GM19372 (cell line): Measurements from ENCODE around the gene SEPTIN12.
"Not testable (repeated sequence)": the region's sequence is repeated elsewhere in the genome, so short reads cannot be mapped to it uniquely, and the experiment has no call there.

Experiments used
- ATAC-seq: cut with Tn5 transposase; IDR thresholded peaks from one replicate; pipeline ENCODE4 v1.9.1; 2021; ENCODE audit warnings: mild to moderate bottlenecking, low read depth, moderate library complexity; ENCODE audit not compliant: unreplicated experiment

SEPTIN12 gene

DNA sequence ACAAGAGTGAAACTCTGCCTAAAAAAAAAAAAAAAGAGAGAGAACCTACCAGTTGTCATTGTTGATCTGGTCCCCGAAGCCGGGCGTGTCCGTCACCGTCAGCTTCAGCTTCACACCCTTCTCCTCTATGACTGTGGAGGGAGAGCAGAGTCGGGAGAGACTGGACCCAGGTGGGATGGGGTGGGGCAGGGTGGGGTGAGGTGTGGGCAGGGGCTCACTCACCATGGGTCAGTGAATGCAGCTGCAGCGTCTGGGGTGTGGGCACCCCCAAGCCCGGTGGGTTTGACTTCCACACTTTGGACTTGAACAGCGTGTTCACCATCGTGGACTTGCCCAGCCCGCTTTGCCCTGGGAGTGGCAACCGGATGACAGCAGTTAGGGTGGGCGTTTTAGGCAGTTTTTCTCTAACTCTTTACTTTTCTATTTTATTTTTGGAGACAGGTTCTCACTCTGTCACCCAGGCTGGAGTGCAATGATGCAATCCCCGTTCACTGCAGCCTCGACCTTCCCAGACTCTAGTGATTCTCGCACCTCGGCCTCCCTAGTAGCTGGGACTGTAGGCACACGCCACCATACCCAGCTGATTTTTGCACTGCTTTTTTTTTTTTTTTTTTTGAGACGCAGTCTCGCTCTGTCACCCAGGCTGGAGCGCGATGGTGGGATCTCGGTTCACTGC is 2.2 kb downstream of the SEPTIN12 start:
- ATAC-seq, result no peak

DNA sequence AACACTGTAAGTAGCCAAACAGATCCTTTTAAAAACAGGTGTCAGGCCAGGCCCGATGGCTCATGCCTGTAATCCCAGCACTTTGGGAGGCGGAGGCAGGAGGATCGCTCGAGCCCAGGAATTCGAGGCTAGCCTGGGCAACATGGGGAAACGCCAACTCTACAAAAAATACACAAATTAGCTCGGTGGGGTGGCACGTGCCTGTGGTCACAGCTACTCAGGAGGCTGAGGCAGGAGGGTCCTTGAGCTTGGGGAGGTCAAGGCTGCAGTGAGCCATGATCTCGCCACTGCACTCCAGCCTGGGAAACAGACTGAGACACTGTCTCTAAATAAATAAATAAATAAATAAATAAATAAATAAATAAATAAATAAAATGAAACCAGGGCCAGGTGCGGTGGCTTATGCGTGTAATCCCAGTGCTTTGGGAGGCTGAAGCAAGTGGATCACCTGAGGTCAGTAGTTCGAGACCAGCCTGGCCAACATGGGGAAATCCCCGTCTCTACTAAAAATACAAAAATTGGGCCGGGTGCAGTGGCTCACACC is 3.6 kb downstream of the SEPTIN12 start:
- not testable (repeated sequence) for ATAC-seq

DNA sequence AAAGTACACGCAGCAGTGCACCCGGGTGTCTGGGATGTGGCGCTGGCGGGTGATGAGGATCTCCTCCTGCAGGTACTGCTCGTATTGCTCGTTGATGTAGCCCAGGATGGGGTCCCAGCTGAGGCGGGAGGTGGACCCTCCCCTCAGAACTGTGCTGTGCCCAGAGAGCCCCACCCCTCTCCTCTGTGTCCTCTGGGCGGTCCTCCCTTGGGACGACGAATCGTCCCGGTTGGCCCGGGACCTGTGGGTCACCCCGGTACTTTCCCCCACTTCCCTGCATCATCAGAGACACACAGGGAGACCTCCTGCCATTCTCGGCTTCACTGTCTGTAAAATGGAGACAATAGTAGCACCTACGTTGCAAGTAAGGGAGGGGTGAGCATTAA is 4.2 kb downstream of the SEPTIN12 start:
- no peak for ATAC-seq

DNA sequence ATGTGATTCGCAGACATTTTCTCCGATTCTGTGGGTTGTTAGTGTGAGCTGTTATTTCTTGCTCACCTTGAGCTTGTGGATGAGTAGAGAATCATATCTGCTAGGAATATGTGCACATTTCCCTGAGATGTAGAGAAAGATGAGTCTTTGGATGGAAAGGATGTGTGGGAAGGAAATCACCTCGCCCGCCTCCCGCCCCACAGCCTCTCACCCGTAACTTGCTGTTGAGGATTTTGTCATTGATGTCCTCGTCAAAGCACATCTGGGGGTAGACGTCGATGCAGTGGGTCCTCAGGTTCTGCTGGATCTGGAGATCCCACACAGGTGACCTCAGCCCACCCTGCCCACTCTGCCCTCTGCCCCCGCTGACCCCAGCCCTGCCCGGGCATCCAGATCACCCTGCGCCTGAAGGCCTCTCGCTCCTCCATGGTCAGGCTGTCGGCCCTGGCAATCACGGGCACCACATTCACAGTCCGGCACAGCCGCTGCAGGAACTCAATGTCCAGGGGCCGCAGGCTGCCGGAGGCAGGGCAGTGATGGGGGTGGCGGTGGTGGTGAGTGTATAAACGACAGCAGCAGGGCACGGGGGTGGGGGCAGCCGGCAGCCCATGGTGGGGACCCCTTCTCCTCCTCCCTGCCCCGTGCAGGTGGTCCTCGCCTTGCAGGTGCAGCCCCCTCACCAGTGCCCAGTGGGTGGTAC is 4.7 kb downstream of the SEPTIN12 start:
- no peak for ATAC-seq

DNA sequence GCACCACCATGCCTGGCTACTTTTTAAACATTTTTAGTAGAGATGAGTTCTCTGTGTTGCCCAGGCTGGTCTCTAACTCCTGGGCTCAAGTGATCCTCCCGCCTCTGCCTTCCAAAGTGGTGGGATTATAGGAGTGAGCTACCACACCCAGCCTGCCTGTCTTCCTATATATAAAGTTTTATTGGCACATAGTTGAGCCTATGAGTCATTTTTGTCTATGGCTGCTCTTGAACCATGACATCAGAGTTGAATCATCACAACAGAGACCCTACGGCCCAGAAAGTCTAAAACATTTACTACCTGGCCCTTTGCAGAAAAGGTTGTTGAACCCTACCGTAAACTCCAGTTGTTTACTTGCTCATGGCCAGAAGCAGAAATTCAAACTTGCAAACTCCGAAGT is 7.9 kb downstream of the SEPTIN12 start:
- no peak for ATAC-seq

DNA sequence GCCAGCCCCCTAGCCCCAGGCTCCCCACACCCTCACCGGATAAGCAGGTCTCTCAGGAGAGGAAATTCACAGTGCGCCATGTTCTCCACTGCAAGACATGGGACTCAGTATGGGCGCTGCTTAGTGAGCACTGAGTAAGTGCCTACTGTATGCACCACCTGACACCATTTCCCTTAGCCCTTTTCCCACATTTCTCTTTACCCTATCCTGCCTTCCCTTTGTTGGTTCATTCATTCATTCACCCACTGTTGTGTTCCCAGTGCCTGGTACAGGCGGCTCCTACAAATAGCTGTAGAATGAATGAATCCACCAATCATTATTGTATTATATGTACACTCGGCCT is 10.1 kb downstream of the SEPTIN12 start:
- no peak for ATAC-seq

DNA sequence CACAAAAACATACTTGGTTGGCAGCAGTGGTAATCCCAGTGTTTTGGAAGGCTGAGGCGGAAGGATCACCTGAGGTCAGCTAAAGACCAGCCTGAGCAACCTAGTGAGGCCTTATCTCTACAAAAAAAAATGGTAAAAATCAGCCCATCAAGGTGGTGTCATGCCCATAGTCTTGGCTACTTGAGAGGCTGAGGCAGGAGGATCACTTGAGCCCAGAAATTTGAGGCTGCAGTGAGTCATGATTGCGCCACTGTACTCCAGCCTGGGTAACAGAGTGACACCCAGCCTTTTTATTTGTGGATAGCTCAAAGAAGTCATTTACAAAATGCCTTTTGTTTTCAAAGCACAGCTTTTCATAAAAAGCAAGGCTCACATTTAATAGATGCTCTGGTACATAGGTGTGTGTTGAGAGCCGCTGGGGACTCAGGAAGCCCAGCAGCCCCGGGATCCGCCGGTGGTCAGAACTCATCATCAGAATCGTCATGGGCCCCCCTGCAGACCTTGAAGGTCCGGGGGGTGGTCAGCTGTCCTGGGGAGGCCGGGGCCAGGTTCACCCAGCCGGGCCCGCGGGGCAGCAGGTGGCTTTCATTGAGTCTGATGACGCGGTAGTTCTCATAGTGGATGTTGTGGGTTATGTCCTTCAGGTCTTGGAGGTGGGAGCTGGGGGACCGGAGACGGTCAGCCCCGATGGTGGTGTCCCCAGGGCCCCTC is 10.7 kb downstream of the SEPTIN12 start:
- ATAC-seq, result no peak

DNA sequence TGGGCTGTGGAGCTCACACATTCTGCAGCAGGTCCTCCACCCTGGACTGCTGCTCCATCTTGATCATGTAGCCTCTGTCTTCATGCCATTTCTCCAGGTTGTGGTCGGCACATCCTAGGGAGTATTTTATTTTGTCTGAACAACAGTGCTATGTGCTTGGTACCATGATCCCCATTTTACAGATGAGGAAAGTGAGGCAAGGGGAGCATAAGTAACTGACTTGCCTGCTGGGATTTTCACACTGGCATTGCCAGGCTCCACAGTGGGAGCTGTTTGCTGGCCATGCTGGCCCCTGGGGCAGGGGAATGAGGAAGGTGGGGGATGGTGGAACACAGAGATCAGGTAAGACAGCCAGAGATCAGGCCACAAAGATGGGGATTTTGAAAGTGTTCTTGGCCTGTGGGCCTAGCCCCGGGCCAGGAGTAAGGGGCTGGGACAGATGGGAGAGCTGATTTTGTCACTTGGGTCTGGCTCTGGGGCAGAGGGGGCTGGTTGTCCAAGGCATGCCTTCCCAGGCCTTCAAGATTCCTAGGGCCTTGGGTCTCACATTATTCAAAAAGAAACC is 11.9 kb downstream of the SEPTIN12 start:
- ATAC-seq, result no peak

DNA sequence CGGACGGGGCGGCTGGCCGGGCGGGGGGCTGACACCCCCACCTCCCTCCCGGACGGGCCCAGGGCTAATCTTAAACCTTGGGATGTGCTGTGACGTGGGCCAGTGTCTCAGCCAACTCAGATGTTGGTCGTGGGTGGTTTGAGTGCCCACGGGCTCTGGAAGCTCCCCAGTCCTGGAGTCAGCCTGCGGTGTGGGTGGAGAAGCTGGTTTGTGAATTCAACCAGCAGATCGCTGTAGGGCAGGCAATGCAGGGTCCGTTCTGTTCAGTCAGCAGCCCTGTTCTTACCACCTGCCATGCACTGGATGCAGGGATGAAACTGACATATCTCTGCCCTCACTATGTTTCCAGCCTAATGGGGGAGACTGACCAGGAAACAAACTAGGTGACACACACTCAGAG is 13.1 kb downstream of the SEPTIN12 start:
- no peak for ATAC-seq

DNA sequence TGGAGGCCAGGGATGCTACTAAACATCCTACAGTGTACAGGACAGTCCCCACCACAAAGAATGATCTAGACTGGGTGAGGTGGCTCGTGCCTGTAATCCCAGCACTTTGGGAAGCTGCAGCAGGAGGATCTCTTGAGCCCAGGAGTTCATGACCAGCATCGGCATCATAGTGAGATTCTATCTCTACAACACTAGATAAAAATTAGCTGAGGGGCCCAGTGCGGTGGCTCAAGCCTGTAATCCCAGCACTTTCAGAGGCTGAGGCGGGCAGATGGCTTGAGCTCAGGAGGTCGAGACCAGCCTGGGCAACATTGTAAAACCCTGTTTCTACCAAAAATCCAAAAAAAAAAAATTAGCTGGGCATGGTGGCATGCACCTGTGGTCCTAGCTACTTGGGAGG is 15.8 kb downstream of the SEPTIN12 start:
- ATAC-seq, result no peak

DNA sequence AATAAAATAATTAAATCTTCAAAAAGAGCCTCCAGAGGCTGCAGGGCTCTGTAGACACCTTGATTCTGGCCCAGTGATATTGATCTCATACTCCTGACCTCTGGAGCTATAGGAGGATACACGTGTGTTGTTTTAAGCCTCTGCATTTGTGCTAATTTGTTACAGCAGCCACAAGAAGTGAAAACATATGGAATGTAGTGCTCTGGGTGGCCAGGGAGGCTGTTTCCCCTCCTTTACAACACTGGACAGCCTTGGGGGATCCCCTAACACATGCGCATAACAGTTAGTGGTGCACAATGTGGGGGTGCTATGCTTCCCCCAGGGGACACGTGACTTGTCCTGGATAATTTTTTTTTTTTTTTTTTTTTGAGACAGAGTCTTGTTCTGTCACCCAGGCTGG is 16.5 kb downstream of the SEPTIN12 start:
- ATAC-seq, result no peak

DNA sequence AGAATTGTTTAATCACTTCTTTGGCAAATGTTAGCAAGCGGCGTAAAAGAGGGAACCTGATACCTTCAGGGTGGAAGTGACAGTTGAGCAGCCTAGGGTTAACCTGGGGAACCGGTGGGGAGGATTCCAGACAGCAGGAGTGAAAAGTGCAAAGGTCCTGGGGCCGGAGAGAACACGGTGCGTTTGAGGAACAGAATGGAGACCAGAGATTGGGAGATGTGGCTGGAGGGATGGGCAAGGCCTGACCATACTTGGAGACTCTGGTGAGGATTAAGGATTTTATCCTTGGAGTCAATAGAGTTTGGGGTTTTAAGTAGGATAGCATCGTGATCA is 18.9 kb downstream of the SEPTIN12 start:
- ATAC-seq, result no peak

DNA sequence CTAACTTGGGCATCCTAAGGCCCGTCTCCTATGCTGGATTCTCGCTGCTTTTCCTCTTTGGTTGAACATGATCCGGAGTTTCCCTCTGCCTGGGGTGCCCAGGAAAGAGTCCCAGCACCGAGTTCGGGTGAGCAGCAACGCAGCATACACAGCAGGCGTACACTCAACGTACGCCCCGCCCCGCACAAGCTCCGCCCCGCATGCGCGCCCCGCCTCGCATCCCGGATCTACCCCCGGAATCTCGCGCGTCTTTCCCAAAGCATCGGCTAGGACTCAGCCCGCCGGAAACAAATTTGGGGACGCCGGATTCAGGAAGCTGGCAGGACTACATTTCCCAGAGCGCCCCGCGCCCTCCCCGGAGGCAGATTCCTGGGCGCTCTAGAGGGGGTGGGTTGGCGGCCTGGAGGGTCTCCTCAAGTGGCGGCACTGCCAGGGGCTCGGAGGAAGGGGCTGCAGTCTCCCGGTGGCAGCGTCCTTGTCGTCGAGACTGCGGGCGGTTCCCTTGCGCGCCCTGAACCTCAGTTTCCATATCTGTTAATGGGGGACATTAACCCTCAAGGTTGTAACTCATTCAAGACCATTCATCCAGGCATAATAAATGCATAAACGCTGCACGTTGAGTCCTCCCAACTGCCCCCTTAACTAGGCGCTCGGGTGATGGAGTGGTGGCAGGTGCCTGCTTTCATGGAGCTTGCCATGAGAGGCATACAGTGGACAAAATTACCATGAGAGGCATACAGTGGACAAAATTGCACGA is 19.4 kb downstream of the SEPTIN12 start:
- ATAC-seq, result peak; percentile 59

DNA sequence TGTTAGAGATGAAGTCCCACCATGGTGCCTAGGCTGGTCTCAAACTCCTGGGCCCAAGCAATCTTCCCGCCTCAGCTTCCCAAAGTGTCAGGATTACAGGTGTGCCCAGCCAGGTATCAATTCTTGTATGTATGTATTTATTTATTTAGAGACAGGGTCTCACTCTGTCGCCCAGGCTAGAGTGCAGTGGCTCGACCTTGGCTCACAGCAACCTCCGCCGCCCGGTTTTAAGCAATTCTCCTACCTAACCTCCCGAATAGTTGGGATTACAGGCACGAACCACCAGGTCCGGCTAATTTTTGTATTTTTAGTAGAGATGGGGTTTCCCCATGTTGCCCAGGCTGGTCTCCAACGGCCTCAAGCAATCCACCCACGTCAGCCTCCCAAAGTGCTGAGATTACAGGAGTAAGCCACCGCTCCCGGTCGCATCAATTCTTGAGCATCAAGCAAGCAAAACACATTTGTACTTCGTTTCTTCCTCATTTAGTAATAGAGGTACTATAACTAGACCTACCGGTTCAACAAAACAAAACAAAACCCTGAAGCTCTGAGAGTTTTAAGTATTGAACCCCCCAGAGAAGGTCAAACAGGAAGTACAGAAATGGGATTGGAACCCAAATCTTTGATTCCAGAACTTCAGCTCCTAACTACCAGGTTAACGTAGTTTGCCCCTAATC is 20.1 kb downstream of the SEPTIN12 start:
- peak; percentile 2 for ATAC-seq

DNA sequence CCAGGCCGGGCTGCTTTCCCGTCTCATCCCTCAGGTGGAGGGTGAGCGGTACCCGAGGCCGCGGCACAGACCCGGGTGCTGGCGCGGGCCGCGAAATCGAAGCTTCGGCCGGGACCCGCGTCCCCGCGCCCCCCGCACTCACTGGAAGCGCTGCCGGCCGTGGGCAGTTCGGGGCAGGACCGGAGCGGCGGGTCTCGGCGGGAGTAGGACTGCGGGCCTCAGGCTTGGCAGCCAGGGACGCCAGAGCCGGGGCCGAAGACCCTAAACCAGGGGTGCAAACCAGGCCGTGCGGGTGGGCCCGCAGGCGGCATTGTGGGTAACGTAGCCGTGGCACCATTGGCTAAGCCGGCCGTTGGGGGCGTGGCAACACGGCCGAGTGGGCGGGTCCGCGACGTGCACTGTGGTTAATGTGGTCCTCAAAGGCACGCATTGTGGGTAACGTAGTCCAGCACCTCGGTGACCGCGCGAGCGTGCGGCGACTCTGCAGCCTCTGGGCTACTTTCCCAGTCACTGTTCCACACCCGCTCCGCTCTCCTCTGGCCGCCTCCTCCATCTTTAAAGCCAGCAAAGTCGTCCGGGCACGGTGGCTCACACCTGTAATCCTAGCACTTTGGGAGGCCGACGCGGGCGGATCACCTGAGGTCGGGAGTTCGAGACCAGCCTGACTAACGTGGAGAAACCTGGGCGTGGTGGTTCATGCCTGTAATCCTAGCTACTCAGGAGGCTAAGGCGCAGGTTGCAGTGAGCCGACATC is 21.1 kb downstream of the SEPTIN12 start, which contains the start of gene ZNF500:
Gene ZNF500 (minus strand): TSS at position 288 of the 754 bp plus-strand sequence. CDS start 1,184 bp downstream, outside the sequence.
- ATAC-seq, result peak; percentile 78

DNA sequence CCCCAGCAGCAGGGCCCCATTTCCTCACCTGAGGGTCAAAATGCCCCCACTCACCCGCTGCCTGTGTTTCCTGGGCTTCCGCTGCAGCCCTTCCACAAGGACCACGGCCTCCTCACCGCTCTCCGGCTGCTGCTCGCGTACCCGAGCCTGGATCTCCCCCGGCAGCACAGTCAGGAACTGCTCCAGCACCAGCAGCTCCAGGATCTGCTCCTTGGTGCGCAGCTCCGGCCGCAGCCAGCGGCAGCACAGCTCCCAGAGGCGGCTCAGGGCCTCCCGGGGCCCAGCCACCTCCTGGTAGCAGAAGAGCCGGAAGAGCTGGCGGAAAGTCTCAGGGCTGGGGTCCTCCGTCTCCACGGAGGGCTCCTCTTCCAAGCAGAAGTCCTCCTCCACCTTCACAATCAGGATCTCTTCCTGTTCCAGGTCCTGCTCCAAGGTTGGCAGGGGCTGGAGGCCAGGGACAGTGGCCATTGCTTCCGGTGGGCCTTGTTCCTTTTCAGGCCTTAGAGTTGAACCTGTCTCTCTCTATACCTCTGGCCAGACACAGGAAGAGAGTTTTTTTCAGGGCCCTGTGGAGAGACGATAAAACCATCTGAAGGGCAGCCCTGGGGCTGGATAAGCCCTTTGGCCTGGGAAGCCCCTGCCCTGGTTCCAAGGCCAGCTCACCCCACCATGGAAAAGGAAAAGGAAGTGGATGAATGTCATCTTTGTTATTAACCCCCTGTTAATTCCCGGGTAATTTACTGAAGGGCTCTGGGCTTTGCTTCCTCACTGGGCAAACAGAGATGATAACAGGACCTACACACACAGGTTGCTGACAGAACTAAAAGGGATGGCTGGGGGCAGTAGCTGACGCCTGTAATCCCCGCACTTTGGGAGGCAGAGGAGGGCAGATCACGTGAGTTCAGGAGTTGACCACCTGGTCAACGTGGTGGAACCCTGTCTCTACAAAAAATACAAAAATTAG is 22.4 kb downstream of the SEPTIN12 start:
- ATAC-seq, result no peak

DNA sequence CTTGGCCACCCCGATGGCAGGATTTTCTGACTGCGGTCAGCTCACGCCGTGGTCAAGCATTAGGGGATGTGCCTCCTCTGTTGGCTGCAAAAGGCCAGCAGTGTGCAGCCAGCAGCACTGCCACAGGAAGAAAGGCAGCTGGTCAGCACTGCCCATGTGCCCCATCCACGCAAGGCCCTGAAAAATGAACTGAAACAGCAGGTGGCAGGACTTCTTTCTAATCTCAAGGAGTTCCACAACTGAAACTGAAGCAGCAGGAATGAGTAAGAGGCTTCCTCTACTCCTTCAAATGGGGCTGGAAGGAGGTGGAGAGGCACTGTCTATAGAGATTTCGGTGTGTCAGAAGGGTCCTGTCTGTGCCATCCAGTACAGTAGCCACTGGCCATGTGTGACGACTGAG is 24.4 kb downstream of the SEPTIN12 start:
- ATAC-seq, result no peak

DNA sequence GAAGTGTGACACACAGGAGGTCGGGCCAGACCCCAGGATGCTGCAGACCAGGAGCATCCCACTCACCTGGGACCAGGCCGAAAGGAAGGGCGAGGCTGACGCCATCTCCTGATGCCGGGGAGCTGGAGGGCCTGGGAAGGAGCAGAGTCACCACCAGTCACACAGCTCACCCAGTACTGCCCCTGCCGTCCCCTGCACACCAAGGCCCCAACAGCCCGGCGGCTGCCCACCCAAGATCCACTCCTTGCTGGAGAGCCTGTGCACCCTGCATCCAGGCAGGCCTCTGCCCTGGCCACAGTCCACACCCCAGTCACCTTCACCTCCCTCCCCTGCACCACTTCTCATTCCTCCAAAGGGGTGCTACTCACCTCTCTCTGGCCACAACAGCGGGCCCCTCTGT is 25.9 kb downstream of the SEPTIN12 start:
- ATAC-seq, result no peak
